IMR-90 (cell line): ENCODE results near the gene AMBRA1. TPM values are rescaled to one million over a fixed set of nuclear protein-coding genes. Genes with fewer than 3 reads are reported as not detected.
A peak's percentile ranks its signal among the peaks of the same experiment; 100 is the strongest.

Experiments
- ATAC-seq: fragments of 200-7000 bp; cut with Tn5 transposase; 2 replicates; pipeline ENCODE4 v1.9.1; 2020; ENCODE audit warnings: low read depth, mild to moderate bottlenecking, moderate library complexity
- BruUV-seq: library from RNA; stranded (reverse); fragments of 400-500 nt; replicated peaks from 2 replicates; lab custom pipeline; 2021; lab: Mats Ljungman, UMichigan
- CTCF ChIA-PET: fragments of 300-600 bp; formaldehyde crosslinking; extraction: SDS; loops from one replicate; lab custom pipeline; 2021; ENCODE audit warnings: antibody characterized with exemption; lab: Yijun Ruan, JAX
- POLR2A ChIA-PET: fragments of 300-600 bp; sonication (Branson Sonifier 250); formaldehyde crosslinking; loops from one replicate; lab custom pipeline; 2022; ENCODE audit warnings: antibody characterized with exemption; ENCODE audit not compliant: unreplicated experiment; lab: Charles Lee
- DNase-seq: peaks from one replicate; pipeline ENCODE4 v3.0.0; 2013
- H2AFZ ChIP-seq: replicated peaks from 2 replicates; pipeline ENCODE3; 2013; ENCODE audit warnings: low read length, mild to moderate bottlenecking; ENCODE audit not compliant: poor library complexity
- H2AK5ac ChIP-seq: 2 replicates; pipeline ENCODE4 v1.6.1; 2013; ENCODE audit warnings: low read depth, low read length, inconsistent platforms
- H2AK9ac ChIP-seq: replicated peaks from 2 replicates; pipeline ENCODE3; 2013; ENCODE audit warnings: mild to moderate bottlenecking, low read depth, low read length, moderate library complexity; ENCODE audit not compliant: poor library complexity
- H2BK120ac ChIP-seq: 2 replicates; pipeline ENCODE4 v1.6.1; 2013; ENCODE audit warnings: low read depth, low read length, inconsistent platforms
- H2BK15ac ChIP-seq: 3 replicates; pipeline ENCODE4 v1.6.1; 2013; ENCODE audit warnings: low read depth, low read length, inconsistent platforms
- H2BK20ac ChIP-seq: 2 replicates; pipeline ENCODE4 v1.6.1; 2013; ENCODE audit warnings: low read depth, mild to moderate bottlenecking, inconsistent platforms, low read length, moderate library complexity
- H2BK5ac ChIP-seq: 2 replicates; pipeline ENCODE4 v1.6.1; 2013; ENCODE audit warnings: mild to moderate bottlenecking, low read depth, low read length, inconsistent platforms; ENCODE audit not compliant: poor library complexity, severe bottlenecking
- H3K14ac ChIP-seq: replicated peaks from 2 replicates; pipeline ENCODE4 v1.6.1; 2013; ENCODE audit warnings: low read depth, low read length, inconsistent platforms
- H3K18ac ChIP-seq: 2 replicates; pipeline ENCODE4 v1.6.1; 2013; ENCODE audit warnings: low read depth, low read length, control low read depth
- H3K23ac ChIP-seq: 2 replicates; pipeline ENCODE4 v1.6.1; 2013; ENCODE audit warnings: low read depth, low read length, inconsistent platforms
- H3K27ac ChIP-seq: 2 replicates; pipeline ENCODE4 v1.5.1; 2013; ENCODE audit warnings: mild to moderate bottlenecking, control low read depth, low read length; ENCODE audit not compliant: insufficient read depth
- H3K27me3 ChIP-seq: 2 replicates; pipeline ENCODE4 v1.6.1; 2013; ENCODE audit warnings: low read length; ENCODE audit not compliant: control insufficient read depth, insufficient read depth
- H3K36me3 ChIP-seq: 2 replicates; pipeline ENCODE4 v1.6.1; 2013; ENCODE audit warnings: low read length, mixed read lengths; ENCODE audit not compliant: control insufficient read depth, insufficient read depth
- H3K4ac ChIP-seq: 2 replicates; pipeline ENCODE4 v1.6.1; 2013; ENCODE audit warnings: low read depth, low read length, inconsistent platforms
- H3K4me1 ChIP-seq: 2 replicates; pipeline ENCODE4 v1.6.1; 2013; ENCODE audit warnings: low read length, mixed read lengths; ENCODE audit not compliant: control insufficient read depth, insufficient read depth
- H3K4me2 ChIP-seq: 2 replicates; pipeline ENCODE4 v1.6.1; 2013; ENCODE audit warnings: low read depth, mild to moderate bottlenecking, control low read depth, low read length, moderate library complexity
- H3K4me3 ChIP-seq: 2 replicates; pipeline ENCODE4 v1.5.1; 2013; ENCODE audit warnings: low read depth, mild to moderate bottlenecking, control low read depth, low read length, moderate library complexity; ENCODE audit not compliant: insufficient read depth
- H3K56ac ChIP-seq: 2 replicates; pipeline ENCODE4 v1.6.1; 2013; ENCODE audit warnings: low read length, inconsistent platforms; ENCODE audit not compliant: insufficient read depth; ENCODE audit errors: extremely low read depth
- H3K79me1 ChIP-seq, 2 experiments: 2 replicates each; pipeline ENCODE4 v1.6.1; 2013; ENCODE audit warnings: low read length in 2 of 2, inconsistent platforms in 1 of 2, low read depth in 1 of 2
- H3K9ac ChIP-seq: 2 replicates; pipeline ENCODE4 v1.6.1; 2013; ENCODE audit warnings: low read depth, low read length, control low read depth
- H3K9me1 ChIP-seq: 2 replicates; pipeline ENCODE4 v1.6.1; 2013; ENCODE audit warnings: low read length, inconsistent platforms; ENCODE audit not compliant: insufficient read depth
- H3K9me3 ChIP-seq: 2 replicates; pipeline ENCODE4 v1.6.1; 2013; ENCODE audit warnings: low read length; ENCODE audit not compliant: control insufficient read depth, insufficient read depth
- H4K20me1 ChIP-seq: 2 replicates; pipeline ENCODE4 v1.6.1; 2013; ENCODE audit warnings: low read length, inconsistent platforms; ENCODE audit not compliant: insufficient read depth
- H4K5ac ChIP-seq: 2 replicates; pipeline ENCODE4 v1.6.1; 2013; ENCODE audit warnings: mild to moderate bottlenecking, low read depth, low read length, control low read depth
- H4K8ac ChIP-seq, 2 experiments: 2 replicates each; pipeline ENCODE4 v1.6.1; 2013; ENCODE audit warnings: low read depth in 2 of 2, low read length in 2 of 2, control low read depth in 1 of 2, inconsistent platforms in 1 of 2
- H4K91ac ChIP-seq: 2 replicates; pipeline ENCODE4 v1.6.1; 2013; ENCODE audit warnings: low read depth, low read length, inconsistent platforms; ENCODE audit not compliant: insufficient read depth
- BHLHE40 ChIP-seq: fragments of 150-350 bp; IDR thresholded peaks from 2 replicates; pipeline ENCODE4 v1.6.1; 2016; ENCODE audit warnings: mild to moderate bottlenecking, low read depth, low read length
- CHD1 ChIP-seq: IDR thresholded peaks from 2 replicates; pipeline ENCODE4 v1.6.1; 2012; ENCODE audit warnings: low read depth, low read length, improper control_type of control experiment
- CTCF ChIP-seq: conservative IDR thresholded peaks from 2 replicates; pipeline ENCODE4 v1.5.1; 2012; ENCODE audit warnings: mild to moderate bottlenecking, low read depth, low read length, improper control_type of control experiment
- ELK1 ChIP-seq: fragments of 150-350 bp; IDR thresholded peaks from 2 replicates; pipeline ENCODE4 v1.6.1; 2016; ENCODE audit warnings: low read depth, mild to moderate bottlenecking, low read length, moderate library complexity, borderline replicate concordance
- FOS ChIP-seq: fragments of 150-350 bp; IDR thresholded peaks from 2 replicates; pipeline ENCODE4 v1.6.1; 2016; ENCODE audit warnings: low read depth, low read length
- MAFK ChIP-seq: IDR thresholded peaks from 2 replicates; pipeline ENCODE4 v1.6.1; 2012; ENCODE audit warnings: low read depth, low read length, improper control_type of control experiment
- NFE2L2 ChIP-seq: fragments of 150-350 bp; IDR thresholded peaks from 2 replicates; pipeline ENCODE4 v1.6.1; 2016; ENCODE audit warnings: low read depth, mild to moderate bottlenecking, low read length
- POLR2A ChIP-seq: IDR thresholded peaks from 2 replicates; pipeline ENCODE4 v1.6.1; 2012; ENCODE audit warnings: mild to moderate bottlenecking, low read depth, low read length
- RAD21 ChIP-seq: IDR thresholded peaks from 2 replicates; pipeline ENCODE4 v1.6.1; 2012; ENCODE audit warnings: low read length, improper control_type of control experiment
- RCOR1 ChIP-seq: IDR thresholded peaks from 2 replicates; pipeline ENCODE4 v1.6.1; 2012; ENCODE audit warnings: mild to moderate bottlenecking, low read length, improper control_type of control experiment; ENCODE audit not compliant: insufficient replicate concordance
- SMC3 ChIP-seq: fragments of 150-350 bp; IDR thresholded peaks from 2 replicates; pipeline ENCODE4 v1.6.1; 2016; ENCODE audit warnings: low read depth, mild to moderate bottlenecking, antibody characterized with exemption, low read length, moderate library complexity
- USF2 ChIP-seq: fragments of 150-350 bp; IDR thresholded peaks from 2 replicates; pipeline ENCODE4 v1.6.1; 2017; ENCODE audit warnings: mild to moderate bottlenecking, antibody characterized with exemption, low read length, low read depth
- WGBS, 2 experiments: methylation state at CpG; one replicate each; pipeline versions ENCODE4 v1.1.5 to v1.1.7; 2013; ENCODE audit warnings: missing lambda C conversion rate in 2 of 2; ENCODE audit not compliant: insufficient read length in 1 of 2; ENCODE audit errors: extremely low coverage in 2 of 2; 5-methylcytosine and 5-hydroxymethylcytosine counted together
- dilution Hi-C: fragments of 300-500 bp; cut with HindIII; formaldehyde crosslinking; loops from one replicate; pipeline ENCODE4 v1.14.3; 2018; ENCODE audit warnings: low sequenced_read_pairs; ENCODE audit not compliant: unreplicated experiment
- in situ Hi-C: fragments of 300-500 bp; cut with MboI; formaldehyde crosslinking; loops from 3 replicates; pipeline ENCODE4 v1.14.3; 2019; ENCODE audit warnings: low sequenced_read_pairs, inconsistent platforms, mixed read lengths
- intact Hi-C: fragments of 100-400 bp; cut with micrococcal nuclease; formaldehyde crosslinking; loops from 2 replicates; pipeline ENCODE4 v1.10.0; 2022
- polyA plus RNA-seq, 3 experiments: library from polyadenylated mRNA; depleted of rRNA; stranded (reverse); fragments of >200 nt; gene quantifications; 2 replicates each; pipeline ENCODE4 v1.2.3, GENCODE V29; 2012; ENCODE audit warnings: low replicate concordance in 1 of 3
- total RNA-seq: library from RNA; depleted of rRNA; stranded (reverse); fragments of >200 nt; gene quantifications from 2 replicates; pipeline ENCODE4 v1.2.3, GENCODE V29; 2012

AMBRA1 gene
- total and polyA plus RNA-seq, 2 of the 4 experiments (the other 2 are of a cell fraction): 9.4 to 18.3 TPM

GRCh38 chr11:46618837-46619236 lies 25.0 kb upstream of the AMBRA1 start:
- Histone ChIP-seq H3K79me1 (peaks cover 16 to 43% of the 10 kb centered on the region in 2 experiments), H3K14ac (no peak overlapping the region), H3K23ac (no peak overlapping the region), H3K27ac (no peak overlapping the region), H2BK20ac (no peak overlapping the region), H3K27me3 (no peaks in the 10 kb centered on the region), H3K4me2 (peak overlapping the region; percentile 83), H2AK5ac (0 out of 2 replicates have a peak overlapping the region, but pooled peaks have one; percentile 20), H2AK9ac (peak overlapping the region; percentile 23), H4K91ac (no peak overlapping the region), H3K9ac (0 out of 2 replicates have a peak overlapping the region, but pooled peaks have one; percentile 61), H2BK15ac (no peak overlapping the region), H4K5ac (no peak overlapping the region), H2BK5ac (no peak overlapping the region), H4K20me1 (no peaks in the 10 kb centered on the region), H3K9me1 (peaks cover 6% of the 10 kb centered on the region; the same call in 1 of the 2 replicates), H3K56ac (no peak overlapping the region), H3K4me1 (peaks cover 5% of the 10 kb centered on the region; the same call in 1 of the 2 replicates), H3K4me3 (no peak overlapping the region), H3K36me3 (peaks cover 3% of the 10 kb centered on the region; the same call in 1 of the 2 replicates), H2AFZ (no peak overlapping the region), H3K9me3 (no peaks in the 10 kb centered on the region), H4K8ac (no peak overlapping the region), H2BK120ac (no peak overlapping the region), H3K4ac (no peak overlapping the region), H3K18ac (no peak overlapping the region)
- in situ Hi-C loops: no loop called here
- ATAC-seq: no peak
- ChIA-PET POLR2A (no interaction called here), CTCF (interaction anchor here (0.6 to 1.2 kb wide), 5 partner anchors 9 to 230 kb away, joined by 3 to 5 read pairs (median 3); no protein-coding TSS in a partner anchor)
- no TSS peak for BruUV-seq
- 76% methylated on average over 4 of the region's 6 CpGs; no CpG with 5 or more reads in 1 of the 2 experiments for WGBS, 2 experiments
- dilution Hi-C loops: no loop called here
- TF ChIP-seq RCOR1 (no peak), RAD21 (no peak), MAFK (no peak), ELK1 (no peak), NFE2L2 (no peak), FOS (no peak), SMC3 (no peak), BHLHE40 (no peak), CTCF (no peak), USF2 (no peak), CHD1 (no peak), POLR2A (no peak)
- intact Hi-C loops: no loop called here
- no peak for DNase-seq
